RWPE2 (cell line): ENCODE results near the gene HS3ST5.

Experiments used
- ATAC-seq: fragments of 200-7000 bp; cut with Tn5 transposase; 3 replicates; pipeline ENCODE4 v1.9.1; 2021; ENCODE audit warnings: low read depth
- DNase-seq: peaks from one replicate; pipeline ENCODE4 v3.0.0-alpha.2; 2020; ENCODE audit warnings: low spot score
- H3K27ac ChIP-seq: fragments of 450-650 bp; 2 replicates; pipeline ENCODE4 v1.5.1; 2017; ENCODE audit warnings: mild to moderate bottlenecking; ENCODE audit not compliant: poor library complexity, severe bottlenecking
- H3K27me3 ChIP-seq: fragments of 250-450 bp; sonication (Bioruptor Pico); 2 replicates; pipeline ENCODE4 v1.5.1; 2021; ENCODE audit warnings: mild to moderate bottlenecking, moderate library complexity; ENCODE audit not compliant: insufficient read depth, poor library complexity, severe bottlenecking
- H3K36me3 ChIP-seq: fragments of 250-450 bp; sonication (Bioruptor Pico); 2 replicates; pipeline ENCODE4 v1.5.1; 2020; ENCODE audit warnings: low read depth, mild to moderate bottlenecking, moderate library complexity
- H3K4me1 ChIP-seq: fragments of 250-450 bp; sonication (Bioruptor Pico); 2 replicates; pipeline ENCODE4 v1.5.1; 2021; ENCODE audit warnings: mild to moderate bottlenecking, moderate library complexity; ENCODE audit not compliant: insufficient read depth, poor library complexity, severe bottlenecking
- H3K4me3 ChIP-seq: fragments of 250-450 bp; sonication (Bioruptor Pico); 2 replicates; pipeline ENCODE4 v1.5.1; 2021; ENCODE audit warnings: mild to moderate bottlenecking, moderate library complexity; ENCODE audit not compliant: severe bottlenecking
- H3K9me3 ChIP-seq: fragments of 250-450 bp; sonication (Bioruptor Pico); 2 replicates; pipeline ENCODE4 v1.5.1; 2021; ENCODE audit warnings: mild to moderate bottlenecking, moderate library complexity; ENCODE audit not compliant: severe bottlenecking
- CTCF ChIP-seq: fragments of 450-650 bp; IDR thresholded peaks from one replicate; pipeline ENCODE4 v1.5.1; 2017; ENCODE audit warnings: mild to moderate bottlenecking, moderate library complexity; ENCODE audit not compliant: poor library complexity, severe bottlenecking

Gene HS3ST5

GRCh38 chr6:114364301-114364700 lies 21.5 kb upstream of the HS3ST5 start:
- TF ChIP-seq CTCF, result no peak
- H3K27me3 ChIP-seq, result no peaks in the 10 kb centered on the region
- no peak overlapping the region for H3K27ac ChIP-seq
- peak; percentile 77 for ATAC-seq
- H3K9me3 ChIP-seq, result no peaks in the 10 kb centered on the region
- no peaks in the 10 kb centered on the region for H3K4me1 ChIP-seq
- H3K36me3 ChIP-seq, result no peaks in the 10 kb centered on the region
- no peak overlapping the region for H3K4me3 ChIP-seq
- DNase-seq, result no peak

- no peak overlapping the region for H3K4me3 ChIP-seq
- no peaks in the 10 kb centered on the region for H3K36me3 ChIP-seq
- no peaks in the 10 kb centered on the region for H3K4me1 ChIP-seq
- ATAC-seq (no peak), DNase-seq (no peak)
- H3K9me3 ChIP-seq, result no peaks in the 10 kb centered on the region
- no peak overlapping the region for H3K27ac ChIP-seq
- H3K27me3 ChIP-seq, result no peaks in the 10 kb centered on the region
- TF ChIP-seq CTCF, result no peak
Measured at GRCh38 chr6:114362957-114363356, 20.1 kb upstream of the HS3ST5 start.

GRCh38 chr6:114362396-114362795 lies 19.6 kb upstream of the HS3ST5 start:
- H3K27ac ChIP-seq, result no peak overlapping the region
- no peaks in the 10 kb centered on the region for H3K36me3 ChIP-seq
- H3K9me3 ChIP-seq, result no peaks in the 10 kb centered on the region
- DNase-seq, result no peak
- TF ChIP-seq CTCF, result no peak
- no peaks in the 10 kb centered on the region for H3K4me1 ChIP-seq
- H3K4me3 ChIP-seq, result no peak overlapping the region
- H3K27me3 ChIP-seq, result no peaks in the 10 kb centered on the region
- no peak for ATAC-seq

GRCh38 chr6:114361036-114361435 lies 18.2 kb upstream of the HS3ST5 start:
- no peak overlapping the region for H3K27ac ChIP-seq
- no peak overlapping the region for H3K4me3 ChIP-seq
- H3K9me3 ChIP-seq, result no peaks in the 10 kb centered on the region
- no peaks in the 10 kb centered on the region for H3K36me3 ChIP-seq
- H3K27me3 ChIP-seq, result peaks cover 3% of the 10 kb centered on the region
- no peak for DNase-seq
- no peaks in the 10 kb centered on the region for H3K4me1 ChIP-seq
- no peak for ATAC-seq
- TF ChIP-seq CTCF, result no peak

GRCh38 chr6:114355300-114355699 lies 12.5 kb upstream of the HS3ST5 start:
- H3K27me3 ChIP-seq, result peaks cover 9% of the 10 kb centered on the region
- DNase-seq (no peak), ATAC-seq (no peak)
- H3K36me3 ChIP-seq, result no peaks in the 10 kb centered on the region
- TF ChIP-seq CTCF, result no peak
- H3K4me1 ChIP-seq, result no peaks in the 10 kb centered on the region
- no peak overlapping the region for H3K27ac ChIP-seq
- no peaks in the 10 kb centered on the region for H3K9me3 ChIP-seq
- H3K4me3 ChIP-seq, result no peak overlapping the region
